GM12873 (cell line): ENCODE measurements around the gene CLMP.

Experiments
- TF ChIP-seq, protein P1 (sequence below): IDR thresholded peaks from 2 replicates; pipeline ENCODE4 v1.5.1; 2012; ENCODE audit warnings: low read depth, mild to moderate bottlenecking, moderate library complexity, low read length, control low read depth; ENCODE audit not compliant: insufficient read depth; ENCODE audit errors: missing control alignments

Gene CLMP

DNA sequence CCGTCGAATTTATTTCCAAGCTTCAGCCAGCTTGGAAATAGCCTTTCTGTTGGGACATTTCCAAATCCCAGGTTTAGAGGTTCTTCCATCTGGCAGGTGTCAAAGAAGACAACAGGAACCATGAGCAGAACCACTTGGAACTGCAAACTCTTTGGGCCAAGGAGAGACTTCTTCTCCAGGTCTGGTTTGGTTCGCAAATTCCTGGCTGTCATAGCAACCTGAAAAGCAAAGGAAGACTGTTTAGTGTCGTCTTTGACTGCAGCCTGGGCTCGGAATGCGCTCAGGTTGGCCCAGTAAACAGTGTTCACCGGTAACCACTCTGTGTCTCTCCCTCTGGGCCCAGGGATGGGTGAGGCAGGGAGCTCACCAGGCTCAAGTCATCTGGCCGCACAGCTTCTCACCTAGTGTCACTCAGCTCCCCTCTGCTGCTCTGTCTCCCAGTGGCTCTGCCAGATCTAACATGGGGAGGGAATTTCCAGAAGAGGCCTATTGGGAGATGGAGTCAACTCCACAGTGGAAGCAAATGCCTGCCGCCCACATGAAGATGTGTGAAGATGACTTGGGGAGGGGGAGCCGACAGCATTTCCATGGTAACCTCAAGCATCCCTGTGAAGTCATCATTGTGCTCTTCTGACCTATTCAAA, 11.9 kb upstream of the CLMP start:
- TF ChIP-seq, protein P1, sequence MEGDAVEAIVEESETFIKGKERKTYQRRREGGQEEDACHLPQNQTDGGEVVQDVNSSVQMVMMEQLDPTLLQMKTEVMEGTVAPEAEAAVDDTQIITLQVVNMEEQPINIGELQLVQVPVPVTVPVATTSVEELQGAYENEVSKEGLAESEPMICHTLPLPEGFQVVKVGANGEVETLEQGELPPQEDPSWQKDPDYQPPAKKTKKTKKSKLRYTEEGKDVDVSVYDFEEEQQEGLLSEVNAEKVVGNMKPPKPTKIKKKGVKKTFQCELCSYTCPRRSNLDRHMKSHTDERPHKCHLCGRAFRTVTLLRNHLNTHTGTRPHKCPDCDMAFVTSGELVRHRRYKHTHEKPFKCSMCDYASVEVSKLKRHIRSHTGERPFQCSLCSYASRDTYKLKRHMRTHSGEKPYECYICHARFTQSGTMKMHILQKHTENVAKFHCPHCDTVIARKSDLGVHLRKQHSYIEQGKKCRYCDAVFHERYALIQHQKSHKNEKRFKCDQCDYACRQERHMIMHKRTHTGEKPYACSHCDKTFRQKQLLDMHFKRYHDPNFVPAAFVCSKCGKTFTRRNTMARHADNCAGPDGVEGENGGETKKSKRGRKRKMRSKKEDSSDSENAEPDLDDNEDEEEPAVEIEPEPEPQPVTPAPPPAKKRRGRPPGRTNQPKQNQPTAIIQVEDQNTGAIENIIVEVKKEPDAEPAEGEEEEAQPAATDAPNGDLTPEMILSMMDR: no peak

DNA sequence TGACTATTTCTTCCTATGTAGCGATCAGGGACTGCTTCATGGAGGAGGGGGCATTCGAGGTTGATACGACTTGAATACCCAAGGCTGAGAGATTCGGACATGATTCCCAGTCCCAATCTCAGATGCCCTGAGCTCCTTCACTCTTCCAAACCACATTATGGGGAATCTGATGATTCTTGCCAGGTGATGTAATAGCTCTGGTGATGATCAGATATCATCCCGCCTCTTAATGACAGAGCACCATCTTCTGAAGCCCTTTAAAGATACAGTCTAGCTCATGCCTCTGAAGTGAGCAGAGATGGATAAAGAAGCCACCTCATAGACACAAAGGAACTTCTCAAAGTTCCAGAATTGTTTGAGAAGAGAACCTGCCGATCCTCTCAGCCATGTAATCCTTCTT, 8.9 kb upstream of the CLMP start:
- TF ChIP-seq, protein P1: no peak

DNA sequence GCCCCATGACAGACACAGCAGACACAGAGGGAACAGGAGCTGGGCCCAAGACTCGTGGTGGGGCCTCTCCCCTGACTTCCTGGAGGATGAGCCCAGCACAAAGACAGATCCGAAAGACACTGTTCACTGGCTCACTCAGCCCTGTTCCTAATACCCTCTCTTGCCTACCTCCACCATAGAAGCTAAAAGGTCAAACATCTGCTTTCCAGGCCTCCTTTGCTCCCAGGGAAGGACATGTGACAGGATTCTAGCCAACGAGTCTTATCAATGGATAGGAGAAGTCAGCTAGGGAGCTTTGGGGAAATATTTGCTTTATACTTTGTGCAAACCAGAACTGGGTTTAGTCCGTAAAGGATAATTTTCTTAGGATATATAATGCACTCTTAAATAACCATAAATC, 8.4 kb upstream of the CLMP start:
- TF ChIP-seq, protein P1: no peak

DNA sequence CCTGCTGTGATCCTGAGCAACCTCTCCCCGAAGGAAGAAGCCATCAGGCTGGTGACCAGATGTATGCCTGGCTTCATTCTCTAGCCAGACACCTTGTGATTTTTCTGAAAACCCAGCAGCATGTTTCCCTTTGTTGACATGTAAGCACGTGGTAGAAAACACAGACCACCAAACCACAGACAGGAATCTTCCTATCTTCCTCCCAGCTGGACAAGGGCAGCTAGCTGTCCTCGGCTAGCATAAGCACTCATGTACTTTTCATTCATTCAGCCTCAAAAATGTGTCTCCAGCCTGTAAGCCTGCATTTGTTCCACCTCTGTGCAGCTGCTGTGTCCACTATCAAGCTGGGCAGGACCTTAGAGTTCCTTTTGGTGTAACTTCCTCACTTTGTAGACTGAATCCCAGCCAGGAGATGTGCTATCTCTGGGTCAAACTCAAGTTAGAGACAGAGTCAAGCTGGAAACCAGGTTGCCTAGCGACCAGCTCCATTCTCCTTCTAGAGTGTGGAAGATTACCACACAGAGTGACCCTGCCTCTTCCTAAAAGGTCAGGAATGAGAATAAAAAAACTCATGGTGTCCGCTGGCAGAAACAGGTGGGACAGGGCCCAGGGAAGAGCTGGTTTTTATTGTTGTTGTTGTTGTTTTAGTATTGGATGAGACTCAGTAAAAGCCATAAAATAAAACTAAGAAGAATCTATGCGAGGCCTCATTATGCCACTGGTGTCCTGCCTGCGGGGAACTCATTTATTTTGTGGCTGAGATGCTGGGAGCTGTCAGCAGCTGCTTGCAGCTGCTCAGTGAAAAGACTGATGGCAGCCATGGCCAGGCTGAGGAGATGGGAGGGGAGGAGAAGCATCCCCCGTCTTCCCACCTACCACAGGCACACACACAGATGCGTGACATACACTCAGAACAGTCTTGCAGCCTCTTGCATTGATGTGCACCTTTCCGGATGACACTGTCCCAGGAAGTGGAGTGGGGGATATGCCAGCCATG, 7.4 kb upstream of the CLMP start:
- TF ChIP-seq, protein P1: no peak

DNA sequence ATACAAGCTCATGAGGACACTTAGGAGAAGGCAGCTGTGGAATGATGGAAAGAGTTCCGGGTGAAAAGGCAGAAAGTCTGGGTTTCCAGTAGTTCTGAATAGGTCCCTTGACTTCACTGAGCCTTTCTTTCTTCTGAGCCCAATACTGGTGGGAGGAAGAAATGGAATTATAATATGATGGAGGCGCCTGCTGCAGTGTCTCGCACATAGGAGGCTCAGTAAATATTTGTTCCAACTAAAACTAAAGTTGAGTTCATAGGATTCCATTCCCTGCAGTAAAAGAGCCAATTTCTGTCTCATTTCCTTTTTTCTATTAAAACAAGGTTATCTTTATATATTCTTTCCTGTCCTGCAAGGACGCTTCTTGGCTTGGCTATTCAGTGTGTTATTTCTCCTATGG, 5.2 kb upstream of the CLMP start:
- TF ChIP-seq, protein P1: no peak

DNA sequence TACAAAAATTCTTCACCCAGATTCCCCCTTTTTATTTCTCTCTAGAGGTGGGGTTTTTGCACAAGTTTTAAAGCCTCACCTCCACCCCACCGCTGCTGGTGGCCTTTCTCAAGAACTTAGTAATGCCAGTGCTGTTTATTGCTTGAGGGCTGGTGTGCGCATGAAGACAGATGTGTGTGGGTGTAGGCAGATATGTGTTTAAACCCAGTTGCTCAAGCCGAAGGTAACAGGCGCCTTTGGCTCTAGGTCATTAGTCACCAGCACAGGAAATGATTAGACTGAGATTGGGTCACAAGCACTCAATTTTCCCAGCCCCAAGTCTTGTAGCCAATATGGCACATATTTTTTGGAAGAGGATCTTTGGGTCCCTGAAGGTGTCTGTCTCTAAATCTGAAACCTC, 2.7 kb upstream of the CLMP start:
- TF ChIP-seq, protein P1: no peak

DNA sequence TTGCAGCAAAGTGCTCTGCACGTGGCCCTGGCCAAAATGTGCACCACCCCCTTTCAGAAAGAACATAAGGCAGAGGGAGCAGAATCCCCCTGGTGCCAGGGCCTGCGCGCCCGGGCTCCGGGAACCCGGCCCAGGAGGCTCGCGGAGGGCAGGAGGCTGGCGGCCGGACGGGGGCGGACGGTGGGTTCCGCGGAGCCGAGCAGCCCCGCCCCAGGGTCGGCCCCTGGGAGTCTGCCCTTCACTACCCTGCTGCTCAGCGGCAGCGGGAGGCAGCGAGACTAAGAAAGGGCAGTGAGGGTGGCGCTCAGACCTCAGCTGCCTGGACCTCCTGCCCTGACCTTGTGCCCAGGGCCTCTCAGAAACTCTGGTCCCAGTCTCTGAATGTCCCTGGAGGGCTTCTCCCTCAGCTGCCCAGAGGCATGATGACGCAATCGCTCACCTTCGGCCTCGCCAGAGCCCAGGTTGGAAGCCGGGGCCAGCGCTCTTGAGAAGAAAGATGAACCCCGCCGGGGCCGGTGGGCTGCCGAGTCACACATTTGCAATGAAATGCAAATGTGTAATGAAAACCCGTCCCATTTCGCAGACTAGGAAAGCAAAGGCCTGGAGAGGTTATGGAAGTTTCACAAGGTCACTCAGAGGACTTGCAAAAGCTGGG, 1.1 kb upstream of the CLMP start:
- TF ChIP-seq, protein P1: no peak
